ENCODE results near the gene SPIRE1.

The SPIRE1 gene

DNA sequence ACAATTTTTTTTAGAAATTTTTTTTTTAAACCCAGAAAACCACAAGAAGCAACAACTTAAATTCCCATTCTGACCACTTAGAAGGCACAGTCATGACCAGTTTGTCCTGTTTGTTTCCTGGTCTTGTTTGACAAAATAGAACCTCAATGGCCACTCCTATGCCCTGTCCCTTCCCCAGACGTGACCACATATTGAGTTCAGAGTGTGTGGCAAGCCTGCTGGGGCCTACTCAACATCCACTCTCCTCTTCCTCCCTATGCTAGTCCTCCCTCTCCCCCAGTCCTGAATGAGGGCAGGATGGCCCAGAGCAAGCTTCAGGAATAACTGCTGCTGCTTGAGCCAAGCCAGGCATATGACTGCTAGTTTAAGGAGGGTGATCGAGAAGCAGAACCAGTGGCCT, 160.6 kb downstream of the SPIRE1 start:
- no peaks in the 10 kb centered on the region for H4K20me1 ChIP-seq (ENCODE audit: insufficient read depth, low read length)

DNA sequence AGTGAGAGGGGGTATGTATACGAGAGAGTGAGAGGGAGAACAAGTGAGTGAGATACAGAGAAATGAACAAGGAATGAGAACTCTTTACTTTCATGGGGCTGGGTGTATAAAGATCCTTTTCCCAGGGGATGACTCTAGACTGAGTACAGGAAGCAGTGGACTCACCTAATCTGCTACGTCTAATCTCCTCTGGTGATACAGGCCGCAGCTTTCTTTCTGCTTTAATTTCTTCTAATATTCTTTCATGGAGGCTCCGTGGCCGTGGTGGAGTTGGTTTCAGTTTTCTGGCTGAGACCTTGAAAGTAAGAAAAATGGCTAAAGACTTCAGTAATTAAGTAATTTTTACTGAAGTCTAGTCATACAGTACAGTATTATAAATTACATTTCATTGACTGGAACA, 165.0 kb downstream of the SPIRE1 start:
- H3K4me1 ChIP-seq (ENCODE audit: insufficient read depth, low read length), result no peaks in the 10 kb centered on the region
- DNase-seq (no peak), ATAC-seq (ENCODE audit: insufficient read depth, low read depth) (no peak)
- H3K27me3 ChIP-seq (ENCODE audit: insufficient read depth, low read length, poor library complexity), result no peaks in the 10 kb centered on the region
- H3K79me2 ChIP-seq (ENCODE audit: insufficient read depth, low read length), result no peaks in the 10 kb centered on the region
- H3K9ac ChIP-seq (ENCODE audit: low read depth, low read length), result no peak overlapping the region
- no peak overlapping the region for H3K27ac ChIP-seq (ENCODE audit: low read length)
- no peak for TF ChIP-seq EZH2 (IDR thresholded peaks at IDR 0.05; ENCODE audit: borderline replicate concordance, low read depth, low read length, severe bottlenecking)
- TF ChIP-seq, protein P1, sequence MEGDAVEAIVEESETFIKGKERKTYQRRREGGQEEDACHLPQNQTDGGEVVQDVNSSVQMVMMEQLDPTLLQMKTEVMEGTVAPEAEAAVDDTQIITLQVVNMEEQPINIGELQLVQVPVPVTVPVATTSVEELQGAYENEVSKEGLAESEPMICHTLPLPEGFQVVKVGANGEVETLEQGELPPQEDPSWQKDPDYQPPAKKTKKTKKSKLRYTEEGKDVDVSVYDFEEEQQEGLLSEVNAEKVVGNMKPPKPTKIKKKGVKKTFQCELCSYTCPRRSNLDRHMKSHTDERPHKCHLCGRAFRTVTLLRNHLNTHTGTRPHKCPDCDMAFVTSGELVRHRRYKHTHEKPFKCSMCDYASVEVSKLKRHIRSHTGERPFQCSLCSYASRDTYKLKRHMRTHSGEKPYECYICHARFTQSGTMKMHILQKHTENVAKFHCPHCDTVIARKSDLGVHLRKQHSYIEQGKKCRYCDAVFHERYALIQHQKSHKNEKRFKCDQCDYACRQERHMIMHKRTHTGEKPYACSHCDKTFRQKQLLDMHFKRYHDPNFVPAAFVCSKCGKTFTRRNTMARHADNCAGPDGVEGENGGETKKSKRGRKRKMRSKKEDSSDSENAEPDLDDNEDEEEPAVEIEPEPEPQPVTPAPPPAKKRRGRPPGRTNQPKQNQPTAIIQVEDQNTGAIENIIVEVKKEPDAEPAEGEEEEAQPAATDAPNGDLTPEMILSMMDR (IDR thresholded peaks at IDR 0.05; ENCODE audit: borderline replicate concordance, extremely low read depth, low read length, poor library complexity, severe bottlenecking), result no peak
- H4K20me1 ChIP-seq (ENCODE audit: insufficient read depth, low read length), result no peaks in the 10 kb centered on the region
- no peak overlapping the region for H3K4me2 ChIP-seq (ENCODE audit: insufficient read depth, low read length)
- H3K9me3 ChIP-seq (ENCODE audit: insufficient read depth, low read length, severe bottlenecking), result no peaks in the 10 kb centered on the region
- H2AFZ ChIP-seq (ENCODE audit: low read depth, low read length), result no peak overlapping the region
- H3K4me3 ChIP-seq (ENCODE audit: low read depth in 1 of 2, low read length in 2 of 2), result no peak overlapping the region
- no peaks in the 10 kb centered on the region for H3K36me3 ChIP-seq (ENCODE audit: insufficient read depth, low read length)

More for the DNA sequence above, 160.6 kb downstream of the SPIRE1 start:
- Histone ChIP-seq H3K36me3 (ENCODE audit: insufficient read depth, low read length) (no peaks in the 10 kb centered on the region), H3K27me3 (ENCODE audit: insufficient read depth, low read length, poor library complexity) (no peaks in the 10 kb centered on the region), H3K4me2 (ENCODE audit: insufficient read depth, low read length) (no peak overlapping the region), H3K27ac (ENCODE audit: low read length) (no peak overlapping the region), H3K4me1 (ENCODE audit: insufficient read depth, low read length) (no peaks in the 10 kb centered on the region), H3K9ac (ENCODE audit: low read depth, low read length) (no peak overlapping the region), H3K4me3 (ENCODE audit: low read depth in 1 of 2, low read length in 2 of 2) (no peak overlapping the region), H2AFZ (ENCODE audit: low read depth, low read length) (no peak overlapping the region), H3K79me2 (ENCODE audit: insufficient read depth, low read length) (no peaks in the 10 kb centered on the region), H3K9me3 (ENCODE audit: insufficient read depth, low read length, severe bottlenecking) (no peaks in the 10 kb centered on the region)
- no peak for TF ChIP-seq EZH2 (IDR thresholded peaks at IDR 0.05; ENCODE audit: borderline replicate concordance, low read depth, low read length, severe bottlenecking)
- TF ChIP-seq, protein P1 (IDR thresholded peaks at IDR 0.05; ENCODE audit: borderline replicate concordance, extremely low read depth, low read length, poor library complexity, severe bottlenecking), result no peak
- DNase-seq (no peak), ATAC-seq (ENCODE audit: insufficient read depth, low read depth) (no peak)

DNA sequence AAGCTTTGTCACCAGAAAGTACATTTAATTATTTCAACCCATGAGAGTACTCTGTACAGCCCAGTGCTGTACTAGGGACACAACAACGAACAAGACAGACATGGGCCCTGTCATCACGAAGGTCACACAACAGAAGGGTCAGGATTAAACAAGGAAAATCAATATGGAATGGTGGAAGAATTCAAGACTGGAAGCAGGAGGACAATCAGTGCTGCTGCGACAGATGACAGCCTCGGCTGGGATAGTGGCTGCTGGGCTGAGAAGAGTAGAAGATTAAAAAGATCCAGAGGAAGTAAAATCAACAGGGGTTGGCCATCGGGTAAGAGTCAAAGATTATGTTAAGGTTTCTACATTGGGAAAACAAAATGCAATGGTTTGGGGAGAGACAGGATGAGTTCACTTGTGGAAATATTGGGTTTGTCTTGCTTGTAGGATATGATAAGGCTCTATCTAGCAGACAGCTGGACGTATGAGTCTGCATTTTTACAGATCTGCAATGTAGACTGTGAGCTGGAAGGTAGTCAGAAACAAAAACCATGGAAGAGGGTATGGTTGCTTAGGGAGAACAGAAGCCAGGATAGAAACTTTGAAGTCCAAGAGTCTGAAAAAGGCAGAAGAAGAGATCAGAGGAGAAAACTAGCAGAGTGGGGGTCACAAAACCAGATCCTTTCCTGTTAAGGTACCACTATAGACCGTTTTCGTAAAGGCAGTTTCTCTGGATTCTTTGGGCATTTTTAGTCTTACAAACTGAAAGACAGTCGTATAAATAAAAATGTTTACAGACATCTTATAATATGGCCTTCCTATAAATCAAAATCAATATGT, 166.1 kb downstream of the SPIRE1 start:
- no peak overlapping the region for H3K4me3 ChIP-seq (ENCODE audit: low read depth in 1 of 2, low read length in 2 of 2)
- H2AFZ ChIP-seq (ENCODE audit: low read depth, low read length), result no peak overlapping the region
- ATAC-seq (ENCODE audit: insufficient read depth, low read depth) (no peak), DNase-seq (no peak)
- no peak overlapping the region for H3K9ac ChIP-seq (ENCODE audit: low read depth, low read length)
- H3K79me2 ChIP-seq (ENCODE audit: insufficient read depth, low read length), result no peaks in the 10 kb centered on the region
- no peak overlapping the region for H3K4me2 ChIP-seq (ENCODE audit: insufficient read depth, low read length)
- no peaks in the 10 kb centered on the region for H3K4me1 ChIP-seq (ENCODE audit: insufficient read depth, low read length)
- H4K20me1 ChIP-seq (ENCODE audit: insufficient read depth, low read length), result no peaks in the 10 kb centered on the region
- TF ChIP-seq, protein P1 (IDR thresholded peaks at IDR 0.05; ENCODE audit: borderline replicate concordance, extremely low read depth, low read length, poor library complexity, severe bottlenecking), result no peak
- TF ChIP-seq EZH2 (IDR thresholded peaks at IDR 0.05; ENCODE audit: borderline replicate concordance, low read depth, low read length, severe bottlenecking), result no peak
- H3K27me3 ChIP-seq (ENCODE audit: insufficient read depth, low read length, poor library complexity), result no peaks in the 10 kb centered on the region
- H3K36me3 ChIP-seq (ENCODE audit: insufficient read depth, low read length), result no peaks in the 10 kb centered on the region
- no peaks in the 10 kb centered on the region for H3K9me3 ChIP-seq (ENCODE audit: insufficient read depth, low read length, severe bottlenecking)
- no peak overlapping the region for H3K27ac ChIP-seq (ENCODE audit: low read length)
